ENCODE data around the gene INTS3.

- no peak for TF ChIP-seq EZH2 (IDR thresholded peaks at IDR 0.05)
- no peak for TF ChIP-seq FOXP2 (optimal IDR thresholded peaks at IDR 0.05; ENCODE audit: control extremely low read depth, extremely low read length, insufficient read depth)
Observed at GRCh38 chr1:153698923-153699714, 28.7 kb upstream of the INTS3 start.

Data from SK-N-MC (cell line).